GM21576 (cell line): ENCODE measurements around the gene VSX2.

Experiments used
- ATAC-seq: cut with Tn5 transposase; IDR thresholded peaks from one replicate; pipeline ENCODE4 v1.9.1; 2021; ENCODE audit warnings: mild to moderate bottlenecking, moderate library complexity; ENCODE audit not compliant: unreplicated experiment

VSX2 gene

GRCh38 chr14:74221741-74222140, 17.5 kb upstream of the VSX2 start:
- ATAC-seq: no peak

GRCh38 chr14:74223016-74223415, 16.2 kb upstream of the VSX2 start:
- ATAC-seq: no peak

DNA sequence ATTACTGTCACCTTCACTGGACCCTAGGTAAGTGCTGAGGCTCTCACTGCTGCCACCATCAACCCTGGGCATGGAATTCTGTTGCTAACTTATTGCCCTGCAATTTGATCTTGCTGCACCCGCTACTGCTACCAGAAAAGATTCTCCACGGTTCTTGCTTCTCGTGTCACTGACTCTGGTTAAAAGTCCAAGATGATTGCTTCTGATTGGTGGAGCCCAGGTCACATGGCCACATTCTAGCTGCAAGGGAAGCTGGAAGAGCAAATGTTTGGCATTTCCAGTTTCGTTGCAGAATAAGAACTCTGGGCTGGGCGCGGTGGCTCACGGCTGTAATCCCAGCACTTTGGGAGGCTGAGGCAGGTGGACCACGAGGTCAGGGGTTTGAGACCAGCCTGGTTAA, 7.5 kb upstream of the VSX2 start:
- no peak for ATAC-seq

DNA sequence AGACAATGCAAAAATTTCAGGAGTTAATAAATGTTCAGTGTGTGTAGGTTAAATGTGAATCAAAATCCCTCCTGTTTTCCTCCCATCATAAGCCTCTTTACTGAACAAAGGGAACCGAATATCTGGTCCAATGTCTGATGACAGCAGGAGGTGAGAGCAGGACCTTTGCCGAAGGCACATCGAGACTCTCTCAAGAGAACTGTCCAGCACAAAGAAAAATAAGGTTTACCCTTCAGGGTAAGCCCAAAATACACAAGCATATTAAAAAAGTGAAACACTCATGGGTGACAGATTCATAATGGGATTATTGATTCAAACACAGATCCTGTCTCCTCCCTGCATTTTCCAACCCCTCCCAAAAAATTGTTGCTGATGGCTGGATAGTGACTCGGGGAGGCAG, 4.2 kb upstream of the VSX2 start:
- ATAC-seq: no peak

- no peak for ATAC-seq
Measured at GRCh38 chr14:74237441-74237840, 1.8 kb upstream of the VSX2 start.

GRCh38 chr14:74239848-74240793, 872 bp downstream of the VSX2 start:
- no peak for ATAC-seq

DNA sequence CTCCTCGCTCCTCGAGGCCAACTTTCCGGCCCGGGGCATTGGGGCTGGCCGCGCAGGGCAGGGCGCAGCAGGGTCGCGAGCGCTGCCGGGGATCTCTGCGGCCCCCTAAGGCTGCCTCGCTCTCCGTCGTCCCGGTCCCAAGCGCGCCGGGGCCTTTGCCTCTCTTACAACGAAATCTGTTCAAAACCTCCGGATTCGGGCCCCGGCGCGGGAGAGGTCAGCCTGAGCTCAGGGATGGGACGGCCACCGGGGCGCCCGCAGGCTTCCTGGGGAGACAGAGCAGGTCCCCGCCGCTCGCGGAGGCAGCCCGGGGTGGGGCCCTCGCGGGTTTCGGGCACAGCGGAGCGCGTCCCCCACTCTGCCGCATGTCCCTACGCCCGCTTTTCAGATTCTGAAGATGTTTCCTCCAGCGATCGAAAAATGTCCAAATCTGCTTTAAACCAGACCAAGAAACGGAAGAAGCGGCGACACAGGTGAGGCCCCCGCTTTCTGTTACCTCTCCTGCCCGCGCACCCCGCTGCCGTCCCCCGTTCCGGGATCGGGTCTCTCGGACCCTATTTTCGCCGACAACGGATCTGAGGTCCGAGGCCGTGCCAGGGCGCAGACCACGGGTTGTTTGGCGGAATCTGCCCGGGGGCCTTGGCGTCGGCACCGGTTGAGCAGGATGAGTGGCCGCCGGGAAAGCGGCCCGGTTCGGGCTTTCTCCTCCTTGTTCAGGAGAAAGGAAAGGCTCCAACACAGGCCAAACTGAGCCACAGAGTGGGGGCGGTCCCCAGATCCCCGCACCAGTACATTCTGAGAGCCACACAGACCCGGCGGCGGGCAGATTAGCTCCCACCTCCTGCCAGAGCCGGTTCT, 1.8 kb downstream of the VSX2 start:
- ATAC-seq: no peak

GRCh38 chr14:74241652-74242017, 2.4 kb downstream of the VSX2 start:
- ATAC-seq: no peak

GRCh38 chr14:74242021-74242779, 3.0 kb downstream of the VSX2 start:
- ATAC-seq: no peak

DNA sequence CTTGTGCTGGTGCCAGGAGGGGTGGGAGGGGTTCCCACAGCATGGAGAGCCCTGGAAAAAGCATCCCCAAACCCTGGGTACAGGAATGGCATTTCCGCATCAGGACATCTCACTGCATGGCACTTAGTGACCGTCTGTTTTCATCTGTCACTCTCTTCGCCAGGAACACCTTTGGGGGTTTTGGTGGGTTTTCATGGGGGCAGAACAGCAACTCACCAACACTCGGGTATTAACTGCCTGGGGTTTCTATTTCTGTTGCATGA, 3.5 kb downstream of the VSX2 start:
- ATAC-seq: no peak

DNA sequence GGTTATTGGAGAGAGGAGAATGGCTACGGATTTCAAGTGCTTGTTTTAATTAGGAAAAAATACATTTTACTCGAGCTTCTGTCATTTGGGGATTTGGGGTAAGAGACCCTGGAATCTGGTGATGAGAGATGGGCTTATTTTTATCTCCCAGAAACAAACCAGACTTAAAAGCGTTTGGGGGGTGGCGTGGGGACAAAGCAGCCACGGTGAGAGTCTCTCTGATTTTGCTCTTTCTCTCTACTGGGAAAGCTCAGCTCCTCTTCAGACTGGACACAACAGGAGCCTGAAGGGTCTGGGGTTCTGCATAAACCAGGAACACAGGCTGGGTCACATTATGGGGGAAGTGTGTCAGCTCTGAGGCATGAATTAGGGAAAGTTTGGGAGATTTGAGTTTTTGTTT, 3.8 kb downstream of the VSX2 start:
- ATAC-seq: no peak

- ATAC-seq: no peak
Measured at GRCh38 chr14:74244115-74244514, 4.9 kb downstream of the VSX2 start.

DNA sequence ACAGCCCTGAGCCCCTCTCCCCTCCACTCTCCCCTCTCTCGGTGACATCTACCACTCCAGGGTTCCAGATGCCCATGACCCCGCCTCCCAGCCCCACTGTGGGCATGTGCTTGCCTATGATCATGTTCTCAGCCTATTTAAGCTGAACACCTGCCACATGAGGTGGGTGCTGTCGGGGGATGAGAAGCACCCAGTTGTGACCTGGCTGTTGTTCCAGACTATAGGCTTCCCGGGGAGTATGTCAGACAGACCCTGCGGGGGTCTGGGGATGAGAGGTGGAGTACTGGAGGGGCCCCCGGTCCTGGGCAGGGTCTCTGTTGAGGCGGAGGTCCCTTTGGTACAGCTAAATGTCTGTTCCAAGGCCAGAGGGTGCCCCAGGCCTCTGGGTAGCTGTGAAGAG, 6.0 kb downstream of the VSX2 start:
- ATAC-seq: no peak

DNA sequence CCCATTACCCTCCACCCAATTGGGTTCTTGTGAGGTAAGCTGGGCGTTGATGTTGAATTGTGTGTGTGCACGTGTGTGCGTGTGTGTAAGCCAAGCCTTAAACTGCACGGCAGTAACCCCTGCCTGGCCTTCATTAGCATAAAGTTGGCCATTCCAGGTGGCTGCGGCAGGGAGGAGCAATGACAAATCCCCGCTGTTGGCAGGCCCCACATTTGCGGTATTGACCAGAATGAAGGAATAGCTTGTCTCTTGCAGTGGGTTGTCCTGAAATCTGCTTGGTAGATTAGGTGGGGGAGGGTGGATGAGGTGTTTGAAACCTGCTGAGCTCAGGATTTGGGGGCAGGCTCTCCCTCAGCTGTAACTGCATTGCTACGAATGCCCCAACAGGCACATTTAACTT, 7.3 kb downstream of the VSX2 start:
- no peak for ATAC-seq

DNA sequence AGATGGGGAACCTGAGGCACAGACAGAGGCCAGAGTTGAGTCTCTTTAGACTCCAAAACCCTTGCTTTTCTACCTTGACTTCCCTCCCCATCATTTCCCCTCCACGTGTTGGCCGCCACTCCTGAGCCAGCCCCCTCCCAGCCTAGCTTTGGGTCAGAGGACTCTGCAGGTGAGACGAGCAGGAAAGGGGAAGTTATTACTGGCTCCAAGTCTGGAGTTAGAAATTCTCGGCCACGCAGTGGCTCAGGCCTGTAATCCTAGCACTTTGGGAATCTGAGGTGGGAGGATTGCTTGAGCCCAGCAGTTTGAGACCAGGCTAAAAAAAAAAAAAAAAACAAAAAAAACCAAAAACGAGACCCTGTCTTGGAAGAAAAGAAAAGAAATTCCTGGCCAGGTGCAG, 8.8 kb downstream of the VSX2 start:
- no peak for ATAC-seq

DNA sequence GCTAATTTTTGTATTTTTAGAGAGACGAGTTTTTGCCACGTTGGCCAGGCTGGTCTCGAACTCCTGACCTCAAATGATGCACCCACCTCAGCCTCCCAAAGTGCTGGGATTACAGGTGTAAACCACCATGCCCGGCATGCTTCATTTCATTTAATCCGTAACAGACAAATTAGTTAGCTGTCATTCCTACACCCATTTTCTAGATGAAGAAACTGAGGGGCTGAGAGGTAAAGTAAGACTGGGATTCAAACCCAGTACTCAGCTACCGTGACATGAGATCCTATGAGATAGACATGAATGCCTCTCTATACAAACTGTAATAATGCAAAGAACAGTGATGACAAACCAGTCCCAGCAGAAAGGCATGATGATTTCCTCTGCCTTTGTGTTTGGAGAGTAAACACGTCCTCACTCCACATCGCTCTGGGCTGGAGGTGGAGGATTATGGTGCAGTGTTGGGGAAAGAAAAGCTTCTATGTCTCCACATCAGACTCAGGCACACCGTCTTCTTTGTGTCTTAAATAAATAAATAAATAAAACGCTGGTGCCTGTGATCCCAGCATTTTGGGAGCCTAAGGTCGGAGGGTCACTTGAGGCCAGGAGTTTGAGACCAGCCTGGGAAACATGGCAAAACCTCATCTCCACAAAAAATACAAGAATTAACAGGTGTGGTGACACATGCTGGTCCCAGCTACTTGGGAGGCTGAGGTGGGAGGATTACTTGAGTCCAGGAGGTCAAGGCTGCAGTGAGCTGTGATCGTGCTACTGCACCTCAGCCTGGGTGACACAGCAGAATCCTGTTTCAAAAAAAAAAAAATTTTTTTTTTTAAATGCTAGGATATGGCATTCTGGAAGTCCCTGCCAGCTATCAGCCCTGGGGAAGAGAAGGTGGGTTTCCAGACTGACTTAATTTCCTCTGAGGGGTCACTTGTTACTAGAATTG, 10.5 kb downstream of the VSX2 start:
- no peak for ATAC-seq

- ATAC-seq: no peak
Measured at GRCh38 chr14:74255281-74255680, 16.0 kb downstream of the VSX2 start.

GRCh38 chr14:74257078-74257940, 18.1 kb downstream of the VSX2 start:
- no peak for ATAC-seq

DNA sequence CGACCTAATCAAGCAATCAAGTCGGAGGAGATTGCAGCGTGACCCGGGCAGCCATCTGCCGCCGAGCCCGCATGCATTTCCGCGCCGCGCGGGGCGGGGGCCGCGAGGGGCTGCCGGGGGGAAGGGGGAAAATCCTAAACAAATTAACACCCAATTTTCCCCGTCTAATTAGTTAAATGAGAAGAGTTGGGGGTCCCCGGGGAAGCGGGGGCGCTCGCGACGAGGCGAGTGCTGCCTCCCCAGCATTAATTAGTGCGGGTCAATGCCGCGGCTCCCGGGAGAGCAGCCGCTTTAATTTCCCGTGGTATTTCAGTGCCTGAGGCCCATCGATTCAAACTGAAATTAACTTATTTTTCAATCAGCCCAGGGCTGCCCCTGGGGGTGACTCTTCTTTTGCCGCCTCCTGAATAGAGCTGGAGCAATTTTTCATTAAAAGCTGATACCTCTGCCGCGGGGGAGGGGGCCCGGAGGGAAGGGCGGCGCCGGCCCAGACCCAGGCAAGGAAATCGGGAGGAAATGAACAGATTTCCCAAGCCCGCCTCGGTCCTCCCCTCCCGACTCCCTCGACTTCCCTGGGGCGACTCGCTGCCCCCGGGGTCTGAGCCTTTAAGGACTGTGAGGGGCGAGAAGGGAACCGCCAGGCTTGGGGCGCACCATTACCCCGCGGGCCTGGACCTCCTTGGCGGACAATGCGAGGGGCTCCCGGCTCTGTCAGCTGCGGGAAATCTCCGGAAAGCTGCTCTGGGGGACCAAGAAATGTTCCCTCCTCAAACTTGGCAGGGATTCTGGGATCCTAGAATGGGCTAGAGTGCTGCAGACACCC, 18.9 kb downstream of the VSX2 start:
- ATAC-seq: no peak
